DMS79 treated with DMSO at 0.1 percent for 48 hours (cell line): Measurements from ENCODE around the gene ITIH3.

Experiments used
- DNase-seq: peaks from one replicate; lab custom pipeline; 2025; lab: John Stamatoyannopoulos, UW

ITIH3 gene

GRCh38 chr3:52827866-52828376 is 33.3 kb downstream of the ITIH3 start:
- DNase-seq, result no peak

- DNase-seq, result no peak
These were observed 34.9 kb downstream of the ITIH3 start for GRCh38 chr3:52829482-52829881.

DNA sequence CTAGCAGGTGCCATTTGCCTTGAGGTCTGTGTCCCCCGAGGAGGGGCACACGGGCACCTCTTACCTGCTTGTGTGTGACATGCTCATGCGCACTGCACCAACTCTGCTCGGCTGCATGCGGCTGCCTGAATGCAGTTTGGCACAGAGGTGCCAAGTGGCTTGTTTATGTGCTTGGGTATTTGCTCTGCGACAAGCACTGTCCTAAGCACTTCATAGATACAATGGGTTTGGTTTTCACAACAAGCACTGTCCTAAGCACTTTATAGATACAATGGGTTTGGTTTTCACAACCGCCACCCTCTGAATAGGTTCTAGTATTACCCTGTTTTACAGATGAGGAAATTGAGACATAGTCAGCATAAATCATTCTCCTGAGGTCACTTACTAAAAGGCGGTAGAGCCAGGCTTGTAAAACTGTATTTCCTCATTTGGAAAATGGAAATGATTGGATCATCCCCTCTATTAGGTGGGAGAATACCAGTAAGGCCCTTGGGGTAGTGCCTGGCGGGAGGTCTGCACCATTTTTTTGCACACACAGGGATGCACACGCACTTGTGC is 35.4 kb downstream of the ITIH3 start:
- DNase-seq, result no peak

DNA sequence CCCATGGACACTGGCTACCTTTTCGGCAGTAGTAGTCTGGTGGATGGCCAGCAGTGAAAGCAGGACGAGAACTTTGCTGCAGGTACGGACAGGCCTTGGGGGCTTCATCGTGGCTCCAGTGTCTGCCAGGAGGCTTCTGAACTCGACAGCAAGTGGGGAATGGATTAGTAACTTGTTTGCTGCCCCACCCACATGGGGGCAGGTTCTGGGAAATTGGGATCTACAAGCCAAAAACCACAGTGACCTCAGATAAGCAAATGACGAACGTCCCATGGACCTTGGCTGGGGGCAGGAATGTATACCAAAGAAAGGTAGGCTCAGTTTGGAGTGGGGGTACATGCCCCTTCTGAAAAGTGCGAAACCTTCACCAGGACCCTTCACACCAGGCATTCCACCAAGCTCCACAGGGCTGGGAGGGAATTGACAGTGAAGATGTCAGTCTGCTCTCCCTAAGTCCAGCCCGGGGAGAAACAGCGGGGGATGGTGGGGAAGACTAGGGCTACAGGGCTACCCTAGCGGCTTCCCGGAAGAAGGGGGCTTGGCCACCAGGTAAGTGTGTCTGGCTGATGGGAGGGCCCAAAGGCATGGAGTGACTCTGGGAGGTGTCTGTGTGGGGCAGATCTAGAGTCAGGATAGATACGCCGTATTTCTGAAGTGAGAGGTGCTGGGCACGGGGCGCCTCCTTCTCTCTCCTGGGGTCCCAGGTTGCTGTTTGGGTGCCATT is 36.1 kb downstream of the ITIH3 start, which contains the start of gene ITIH4:
ITIH4 (minus strand) TSS at position 138 of the 724 bp plus-strand sequence; CDS start at position 108, 30 bp downstream.
- DNase-seq, result no peak

GRCh38 chr3:52831500-52832301 is 37.1 kb downstream of the ITIH3 start:
- peak; percentile 14 for DNase-seq

GRCh38 chr3:52833202-52833601 is 38.6 kb downstream of the ITIH3 start:
- no peak for DNase-seq

- no peak for DNase-seq
These were observed 40.4 kb downstream of the ITIH3 start, which contains the start of gene MUSTN1 for GRCh38 chr3:52834871-52835501. TSS of gene MUSTN1 (minus strand) at chr3:52835019. CDS start at chr3:52834948, 71 bp downstream.

DNA sequence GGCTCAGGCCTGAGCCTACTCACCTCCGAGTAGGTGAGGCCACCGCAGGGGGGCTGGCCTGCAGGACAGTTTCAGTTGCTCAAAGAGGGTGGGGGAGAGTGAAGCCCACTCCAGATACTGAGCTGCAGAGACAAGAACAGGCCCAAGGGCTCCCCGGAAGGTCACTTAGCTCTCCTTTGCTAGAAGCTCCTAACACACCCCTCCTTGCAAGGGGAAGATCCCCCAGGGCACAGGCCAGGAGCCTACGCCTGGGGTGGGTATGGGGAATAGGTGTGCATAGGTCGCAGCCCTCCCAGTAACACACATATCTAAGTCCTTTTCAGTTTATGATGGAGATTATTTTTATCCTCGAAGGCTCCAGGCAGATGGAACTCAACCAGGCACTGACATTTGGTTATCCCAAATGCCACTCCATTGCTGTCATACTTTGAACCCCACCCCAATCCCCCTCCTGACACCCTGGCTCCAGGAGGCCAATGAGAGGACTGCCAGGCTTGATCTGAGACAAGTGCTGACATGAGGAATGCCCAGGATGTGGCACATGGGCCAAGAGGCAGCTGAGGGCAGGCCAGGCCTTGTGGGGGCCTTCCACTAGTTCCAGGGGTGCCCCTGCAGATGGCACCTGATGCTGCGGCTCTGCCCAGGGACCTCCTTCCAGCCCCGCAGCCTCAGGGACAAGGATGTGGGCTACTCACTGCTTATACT is 41.3 kb downstream of the ITIH3 start:
- no peak for DNase-seq

DNA sequence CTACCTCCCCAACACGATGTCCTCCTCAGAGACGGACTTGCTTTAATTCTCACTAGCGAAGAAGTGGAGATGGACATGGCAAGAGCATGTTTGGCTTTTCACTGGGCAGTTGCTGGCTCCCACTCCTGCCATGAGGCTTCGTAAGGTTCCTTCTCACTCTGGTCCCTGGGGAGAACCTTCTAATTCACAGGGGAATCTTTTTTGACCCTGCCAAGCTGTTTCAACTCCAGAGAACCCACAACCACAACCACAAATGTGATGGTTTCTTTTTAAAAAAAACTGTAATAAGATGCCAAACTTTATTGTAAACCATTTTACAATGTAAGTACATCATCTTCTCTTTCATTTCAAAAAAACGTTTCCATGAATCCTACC is 41.9 kb downstream of the ITIH3 start:
- DNase-seq, result no peak

- DNase-seq, result no peak
These were observed 42.4 kb downstream of the ITIH3 start for GRCh38 chr3:52836986-52837385.

GRCh38 chr3:52838561-52839267 is 44.1 kb downstream of the ITIH3 start:
- DNase-seq, result no peak

DNA sequence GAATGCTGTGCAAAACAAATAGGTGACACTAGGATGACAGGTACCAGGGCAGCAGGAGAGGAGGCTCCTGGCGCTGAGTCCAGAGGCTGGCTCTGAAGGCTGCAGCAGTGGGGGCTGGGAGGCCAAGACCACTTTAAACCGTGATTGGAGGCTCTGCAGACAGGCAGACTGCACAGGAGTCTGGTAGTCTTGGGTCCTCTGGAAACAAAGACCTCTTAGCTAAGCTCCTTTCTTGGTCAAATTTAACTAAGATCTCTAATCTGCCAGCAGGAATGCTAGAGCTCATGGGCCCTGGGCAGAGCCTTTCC is 44.6 kb downstream of the ITIH3 start:
- DNase-seq, result no peak

DNA sequence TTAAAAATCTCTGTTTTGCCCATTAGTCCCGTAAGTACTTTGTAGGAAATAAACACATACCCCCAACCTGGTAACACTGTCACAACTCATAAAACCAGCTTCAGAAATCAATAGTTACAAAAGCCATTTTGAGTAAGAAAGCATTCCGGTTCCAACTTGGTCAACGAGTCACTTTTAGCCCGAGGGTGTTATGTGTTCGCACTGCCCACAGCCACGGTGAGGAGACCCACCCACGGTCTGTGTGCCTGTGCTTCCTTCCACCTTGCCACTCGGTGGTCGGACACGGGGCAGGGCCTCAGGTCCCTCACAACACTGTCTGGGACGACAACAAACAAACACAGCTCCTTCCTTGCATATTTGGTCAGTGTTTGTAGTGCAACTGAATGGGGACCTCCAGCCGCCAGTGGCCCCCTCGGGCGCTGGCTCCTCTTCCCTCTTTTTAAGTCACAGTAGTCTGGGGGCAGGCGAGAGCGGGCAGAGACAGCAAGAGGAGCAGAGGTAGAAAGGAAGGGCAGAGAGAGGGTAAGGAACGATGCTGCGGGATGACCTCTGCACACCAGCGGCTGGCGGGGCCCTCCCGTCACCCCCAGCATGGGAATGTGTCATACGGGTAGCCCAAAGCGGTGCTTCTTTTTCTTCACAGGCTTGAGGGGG is 45.4 kb downstream of the ITIH3 start:
- no peak for DNase-seq

DNA sequence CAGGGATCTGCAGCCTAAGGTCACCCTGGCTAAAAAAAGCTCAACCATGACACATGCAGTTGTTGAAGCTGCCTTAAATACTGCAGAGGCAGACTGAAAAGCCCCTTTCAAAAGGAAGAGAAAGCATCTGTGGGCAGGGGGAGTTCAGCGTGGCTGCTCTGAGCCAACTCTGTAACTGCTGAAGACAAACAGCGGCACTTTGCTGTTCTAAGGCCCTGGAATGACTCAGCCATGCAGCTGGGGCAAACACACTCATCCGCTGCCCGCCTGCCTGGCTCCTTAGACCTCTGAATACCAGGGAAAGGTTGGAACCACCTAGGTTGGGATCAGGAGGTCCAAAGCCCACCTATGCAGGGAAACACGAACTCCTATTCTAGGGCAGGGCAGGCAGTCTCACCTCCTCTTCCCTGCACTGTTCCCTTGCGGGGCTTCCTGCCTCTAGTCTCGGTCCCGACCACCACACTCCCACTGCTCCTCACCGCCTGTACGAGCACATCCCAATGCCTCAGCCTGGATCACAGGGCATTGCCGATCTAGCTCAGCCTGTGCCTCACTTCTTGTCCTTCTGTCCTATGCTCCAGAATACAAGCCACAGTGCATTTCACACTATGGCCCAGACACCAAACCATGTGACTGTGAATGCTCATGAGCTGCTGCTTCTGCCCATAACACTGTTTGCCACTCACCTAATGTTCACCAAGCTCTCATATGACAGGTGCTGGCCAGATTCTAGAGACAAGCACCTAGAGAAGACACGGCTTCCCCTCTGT is 46.8 kb downstream of the ITIH3 start:
- DNase-seq, result no peak

- no peak for DNase-seq
These were observed 47.4 kb downstream of the ITIH3 start for GRCh38 chr3:52841981-52842340.

- no peak for DNase-seq
These were observed 47.8 kb downstream of the ITIH3 start for GRCh38 chr3:52842424-52842823.

- no peak for DNase-seq
These were observed 48.7 kb downstream of the ITIH3 start for GRCh38 chr3:52843108-52843865.

DNA sequence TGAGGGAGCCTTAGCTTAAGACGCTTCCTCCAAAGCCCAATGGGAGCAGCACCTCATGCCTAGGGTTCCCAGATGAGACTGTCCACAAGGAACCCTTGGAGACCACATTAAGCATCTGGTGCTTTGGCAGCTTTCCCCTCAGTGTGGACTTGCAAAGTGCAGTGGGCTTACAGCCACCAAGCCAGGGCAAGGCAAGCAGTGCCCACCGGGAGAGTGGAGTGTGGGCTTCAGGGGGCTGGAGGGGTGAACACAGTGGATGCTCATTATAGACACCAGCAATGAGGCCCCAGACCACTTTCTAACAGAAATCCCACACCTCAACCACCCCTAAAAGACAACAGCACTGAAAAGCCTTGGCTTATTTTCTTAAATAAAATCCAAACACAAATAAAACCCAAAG is 49.3 kb downstream of the ITIH3 start:
- DNase-seq, result no peak

DNA sequence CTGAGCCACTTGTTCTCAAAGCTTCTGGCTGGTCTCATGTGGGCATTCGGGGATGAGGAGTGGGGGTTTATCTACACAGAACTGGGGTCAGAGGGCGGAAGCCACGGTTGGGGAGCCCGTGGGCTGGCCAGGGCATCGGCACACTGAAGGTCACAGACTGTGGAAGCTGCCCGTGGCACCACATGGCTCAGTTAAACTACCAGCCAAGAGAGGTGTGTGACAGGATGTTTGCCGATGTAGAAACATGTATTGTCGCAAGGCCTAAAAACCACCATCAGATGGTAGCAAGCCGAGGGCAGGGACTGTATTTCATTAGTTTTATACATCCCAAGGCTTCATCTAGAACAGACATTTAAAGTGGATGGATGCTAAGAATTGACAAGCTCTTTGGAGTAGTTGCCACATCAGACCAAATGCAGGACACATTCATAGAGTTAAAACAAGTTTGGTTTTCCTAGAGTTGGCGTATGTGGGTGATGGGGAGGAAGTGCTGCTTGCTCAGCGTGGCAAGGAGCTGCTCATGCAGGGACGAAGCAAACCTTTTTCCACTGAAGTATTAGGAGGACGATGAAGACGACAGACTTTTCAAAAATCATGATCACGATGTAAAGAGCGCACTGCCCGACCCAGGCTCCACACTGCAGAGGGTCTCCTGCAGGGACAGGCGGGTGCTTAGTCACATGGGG is 49.8 kb downstream of the ITIH3 start:
- no peak for DNase-seq
